Neural cell (in vitro differentiated cells): ENCODE results near the gene RAB2B.
"Not testable (repeated sequence)": the region's sequence is repeated elsewhere in the genome, so short reads cannot be mapped to it uniquely, and the experiment has no call there.

Source experiments
- EP300 ChIP-seq: fragments of 450-650 bp; conservative IDR thresholded peaks from 2 replicates; pipeline ENCODE4 v1.6.1; 2014; ENCODE audit warnings: antibody characterized with exemption, mild to moderate bottlenecking, moderate library complexity; ENCODE audit not compliant: poor library complexity, severe bottlenecking
- EZH2 ChIP-seq: fragments of 200-600, 300-800 bp; shearing (Covaris generic), sonication (generic); IDR thresholded peaks from 2 replicates; pipeline ENCODE4 v1.6.1; 2014; ENCODE audit warnings: antibody characterized with exemption, low read length, borderline replicate concordance, mild to moderate bottlenecking; ENCODE audit not compliant: insufficient read depth, poor library complexity, severe bottlenecking
- POLR2AphosphoS5 ChIP-seq: IDR thresholded peaks from 2 replicates; pipeline ENCODE4 v1.6.1; 2012
- TF ChIP-seq, protein P1 (sequence below): fragments of 450-650 bp; IDR thresholded peaks from 2 replicates; pipeline ENCODE4 v1.5.1; 2014; ENCODE audit warnings: antibody characterized with exemption, mild to moderate bottlenecking, moderate library complexity; ENCODE audit not compliant: poor library complexity, severe bottlenecking

DNA sequence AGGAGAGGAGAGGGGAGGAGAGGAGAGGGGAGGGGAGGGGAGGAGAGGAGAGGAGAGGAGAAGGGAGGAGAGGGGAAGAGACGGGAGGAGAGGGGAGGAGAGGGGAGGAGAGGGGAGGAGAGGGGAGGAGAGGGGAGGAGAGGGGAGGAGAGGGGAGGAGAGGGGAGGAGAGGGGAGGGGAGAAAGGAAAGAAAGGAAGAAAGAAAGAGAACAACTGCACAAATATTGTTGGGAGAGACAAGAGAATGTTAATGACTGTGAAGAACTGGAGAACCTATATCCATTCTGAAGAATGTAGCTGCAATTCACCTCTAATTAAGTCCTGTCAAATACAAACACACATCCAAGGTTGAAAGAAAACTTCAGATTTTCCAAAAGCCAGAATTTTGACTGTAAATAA, 34.1 kb downstream of the RAB2B start:
- not testable (repeated sequence) for TF ChIP-seq EP300, POLR2AphosphoS5, EZH2
- TF ChIP-seq, protein P1, sequence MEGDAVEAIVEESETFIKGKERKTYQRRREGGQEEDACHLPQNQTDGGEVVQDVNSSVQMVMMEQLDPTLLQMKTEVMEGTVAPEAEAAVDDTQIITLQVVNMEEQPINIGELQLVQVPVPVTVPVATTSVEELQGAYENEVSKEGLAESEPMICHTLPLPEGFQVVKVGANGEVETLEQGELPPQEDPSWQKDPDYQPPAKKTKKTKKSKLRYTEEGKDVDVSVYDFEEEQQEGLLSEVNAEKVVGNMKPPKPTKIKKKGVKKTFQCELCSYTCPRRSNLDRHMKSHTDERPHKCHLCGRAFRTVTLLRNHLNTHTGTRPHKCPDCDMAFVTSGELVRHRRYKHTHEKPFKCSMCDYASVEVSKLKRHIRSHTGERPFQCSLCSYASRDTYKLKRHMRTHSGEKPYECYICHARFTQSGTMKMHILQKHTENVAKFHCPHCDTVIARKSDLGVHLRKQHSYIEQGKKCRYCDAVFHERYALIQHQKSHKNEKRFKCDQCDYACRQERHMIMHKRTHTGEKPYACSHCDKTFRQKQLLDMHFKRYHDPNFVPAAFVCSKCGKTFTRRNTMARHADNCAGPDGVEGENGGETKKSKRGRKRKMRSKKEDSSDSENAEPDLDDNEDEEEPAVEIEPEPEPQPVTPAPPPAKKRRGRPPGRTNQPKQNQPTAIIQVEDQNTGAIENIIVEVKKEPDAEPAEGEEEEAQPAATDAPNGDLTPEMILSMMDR = not testable (repeated sequence)
